ENCODE data around the gene METTL4.
"Not testable (repeated sequence)": the region's sequence is repeated elsewhere in the genome, so short reads cannot be mapped to it uniquely, and the experiment has no call there.

METTL4 gene

DNA sequence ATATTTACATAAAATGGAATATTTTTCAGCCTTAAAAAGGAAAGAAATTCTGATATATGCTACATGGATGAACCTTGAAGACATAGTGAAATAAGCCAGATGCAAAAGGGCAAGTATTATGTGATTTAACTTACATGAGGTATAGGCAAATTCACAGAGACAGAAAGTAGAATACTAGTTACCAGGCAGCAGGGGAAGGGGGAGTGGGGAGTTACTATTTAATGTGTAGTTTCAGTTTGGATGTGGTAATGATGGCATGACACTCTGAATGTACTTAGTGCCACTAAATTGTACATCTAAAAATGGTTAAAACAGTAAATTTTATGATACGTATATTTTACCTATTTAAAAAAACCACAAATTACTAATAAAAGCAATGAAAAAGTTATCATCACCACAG lies 12.1 kb downstream of the METTL4 start:
- DNase-seq: no peak

DNA sequence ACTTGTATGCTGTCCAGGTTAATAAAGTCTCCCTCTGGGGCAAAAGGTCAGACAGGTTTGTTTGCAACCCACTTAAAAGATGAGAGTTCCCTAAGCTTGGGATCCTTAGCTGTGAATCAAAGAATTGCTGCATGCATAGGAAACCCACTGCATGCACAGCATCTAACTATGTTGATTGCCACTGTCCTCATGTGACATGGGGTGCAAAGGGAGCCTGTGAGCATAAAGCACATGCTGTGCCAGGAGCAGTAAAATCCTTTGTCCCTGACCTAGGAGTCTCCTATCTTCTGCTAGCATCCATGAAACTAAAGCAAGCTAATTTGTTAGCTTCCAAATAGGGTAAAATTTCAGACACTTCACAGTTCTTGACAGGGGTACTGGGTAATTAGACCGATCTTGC lies 13.8 kb downstream of the METTL4 start:
- no peak for DNase-seq

DNA sequence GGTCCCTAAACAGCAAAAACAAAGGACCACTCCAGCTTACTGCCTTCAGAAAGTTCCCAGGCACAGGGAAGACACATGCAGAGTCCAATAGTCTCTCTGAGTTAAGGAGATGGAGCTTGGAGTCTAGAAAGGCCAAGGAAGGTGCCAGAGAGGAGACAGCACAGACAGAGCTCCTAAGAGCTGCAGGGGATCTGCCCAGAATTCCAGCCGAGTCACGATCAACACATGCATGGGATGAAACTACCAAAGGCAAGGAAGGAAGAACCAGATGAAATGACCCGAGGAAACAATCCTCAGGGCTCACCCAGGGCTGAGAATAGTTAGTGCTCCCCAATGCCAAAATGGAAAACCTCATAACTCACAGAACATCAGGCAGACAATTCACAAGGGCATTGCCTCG lies 15.4 kb downstream of the METTL4 start:
- no peak for DNase-seq

DNA sequence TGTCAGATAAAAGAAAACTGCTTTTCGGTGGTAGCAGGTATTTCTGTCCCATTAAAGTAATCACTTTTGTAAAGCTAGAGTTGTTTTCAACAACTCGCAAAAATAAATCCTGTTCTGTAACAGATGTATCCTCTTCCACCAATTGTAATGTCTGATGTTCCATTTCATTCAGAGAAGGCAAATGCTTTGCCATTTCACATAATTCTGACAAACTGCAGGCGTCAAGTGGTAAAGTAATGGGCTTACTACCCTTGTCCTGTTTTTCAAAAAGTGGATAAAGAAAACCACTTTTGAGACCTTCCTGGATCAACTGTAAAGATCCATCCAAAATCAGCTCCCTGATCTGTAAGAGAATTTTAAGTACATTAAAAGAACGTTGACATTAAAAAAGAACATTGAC lies 16.6 kb downstream of the METTL4 start:
- DNase-seq: no peak

DNA sequence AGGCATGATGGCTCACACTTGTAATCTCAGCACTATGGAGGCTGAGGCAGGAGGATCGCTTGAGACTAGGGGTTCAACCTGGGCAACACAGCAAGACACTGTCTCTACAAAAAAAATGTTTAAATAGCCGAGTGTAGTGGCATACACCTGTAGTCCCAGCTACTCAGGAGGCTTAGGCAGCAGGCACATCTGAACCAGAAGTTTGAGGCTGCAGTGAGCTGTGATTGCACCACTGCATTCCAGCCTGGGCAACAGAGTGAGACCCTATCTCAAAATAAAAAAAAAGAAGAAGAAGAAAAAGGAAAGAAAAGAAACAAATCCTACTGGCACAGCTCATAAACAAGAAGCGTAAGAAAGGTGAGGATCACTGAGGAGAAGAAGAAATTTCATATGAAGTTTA lies 19.9 kb downstream of the METTL4 start:
- DNase-seq: no peak

DNA sequence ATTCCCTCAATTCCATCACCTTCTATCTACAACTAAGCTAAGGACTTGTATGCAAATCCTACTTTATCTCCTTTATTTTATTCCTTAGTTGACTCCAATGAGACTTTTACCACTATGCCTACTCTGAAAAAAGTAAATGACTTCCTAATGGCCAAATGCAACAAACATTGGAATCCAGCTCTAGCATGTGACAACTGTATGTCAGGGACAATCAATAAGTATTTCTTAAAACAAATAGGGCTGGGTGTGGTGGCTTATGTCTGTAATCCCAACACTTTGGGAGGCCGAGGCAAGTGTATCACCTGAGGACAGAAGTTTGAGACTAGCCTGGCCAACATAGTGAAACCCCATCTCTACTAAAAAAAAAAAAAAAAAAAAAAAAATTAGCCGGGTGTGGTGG lies 21.8 kb downstream of the METTL4 start:
- DNase-seq: no peak

DNA sequence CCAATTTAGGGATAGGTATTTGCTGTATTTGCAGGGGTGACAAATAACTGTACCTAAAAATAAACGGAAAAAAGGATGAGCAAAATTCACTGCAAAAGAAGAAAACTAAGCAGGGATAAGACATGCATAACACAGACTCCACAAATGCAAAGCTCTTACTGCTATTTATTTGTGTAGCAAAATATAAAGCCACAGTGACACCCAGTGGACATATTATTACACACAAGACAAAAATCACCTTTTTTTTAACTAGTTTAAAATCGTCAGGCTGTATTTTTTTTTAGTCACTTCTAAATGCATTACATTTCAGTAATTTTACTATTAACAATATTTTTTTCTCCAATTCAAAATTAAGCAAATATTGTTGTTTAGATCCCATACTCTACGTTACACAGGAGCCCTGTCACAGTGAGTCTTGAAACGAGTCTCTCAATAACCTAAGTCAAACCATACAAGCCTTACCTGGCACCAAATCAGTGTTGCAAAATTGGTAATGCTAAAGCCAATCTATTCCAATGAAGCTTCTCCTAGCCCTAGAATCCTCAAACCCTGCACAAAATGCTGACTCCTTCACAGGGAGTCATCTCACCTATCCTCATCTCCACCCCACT lies 23.7 kb downstream of the METTL4 start:
- peak; percentile 13 to 55 for DNase-seq

DNA sequence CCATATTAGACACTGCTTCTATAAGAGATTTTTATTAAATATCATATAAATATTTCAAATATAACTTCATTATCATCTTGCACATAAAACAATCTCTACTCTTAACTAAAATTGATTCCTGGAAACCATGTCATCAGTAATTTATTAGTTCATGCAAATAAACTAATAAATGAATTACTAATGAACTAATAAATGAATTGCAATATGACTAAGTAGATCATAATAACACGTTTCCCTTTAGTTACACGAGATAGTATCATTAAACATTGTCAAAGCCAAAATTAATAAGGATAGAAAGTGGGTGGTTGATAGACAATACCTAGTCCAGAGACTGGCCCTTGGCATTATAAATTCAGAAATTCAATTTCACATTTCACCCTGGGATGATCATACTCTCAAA lies 26.1 kb downstream of the METTL4 start:
- no peak for DNase-seq

DNA sequence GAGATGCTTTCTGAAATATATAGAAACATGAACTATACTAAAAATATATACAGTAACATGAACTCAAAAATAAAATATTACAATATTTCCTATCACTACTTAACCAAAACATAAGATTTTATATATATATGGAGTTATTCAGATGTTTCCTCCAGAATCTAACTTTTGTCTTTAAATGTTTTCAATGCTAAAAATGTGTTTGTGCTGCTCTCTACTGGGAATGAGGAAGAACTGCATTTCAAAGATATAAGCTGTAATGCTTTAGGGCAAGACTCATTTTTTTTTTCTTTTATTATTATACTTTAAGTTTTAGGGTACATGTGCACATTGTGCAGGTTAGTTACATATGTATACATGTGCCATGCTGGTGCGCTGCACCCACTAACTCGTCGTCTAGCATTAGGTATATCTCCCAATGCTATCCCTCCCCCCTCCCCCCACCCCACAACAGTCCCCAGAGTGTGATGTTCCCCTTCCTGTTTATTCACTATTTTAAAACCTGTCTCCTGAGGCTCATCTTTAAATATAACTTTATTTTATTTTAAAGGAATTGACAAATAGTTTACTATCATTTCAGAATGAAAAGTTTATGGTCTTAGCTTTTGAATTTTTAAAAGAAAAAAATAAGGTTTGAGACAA lies 29.3 kb downstream of the METTL4 start:
- DNase-seq: peak; percentile 25 to 56

DNA sequence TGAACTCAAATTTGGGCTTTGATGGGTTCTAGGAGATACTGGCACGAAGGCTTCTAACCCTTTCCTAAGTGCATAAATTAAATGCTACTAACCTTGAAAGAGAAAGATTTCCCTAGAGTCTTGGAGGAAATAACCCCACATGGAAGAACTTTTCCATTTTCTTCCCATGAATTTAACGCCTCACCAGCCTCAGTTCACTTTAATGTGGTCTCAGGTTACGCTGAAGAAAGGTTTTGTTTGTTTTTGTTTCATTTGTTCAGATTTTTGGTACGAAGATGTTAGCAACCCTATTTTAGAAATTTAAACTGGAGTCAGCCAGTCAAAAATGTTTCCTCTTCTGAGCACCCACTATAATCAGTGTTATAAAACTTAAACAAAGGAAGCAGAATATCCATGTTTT lies 30.7 kb downstream of the METTL4 start:
- no peak for DNase-seq

DNA sequence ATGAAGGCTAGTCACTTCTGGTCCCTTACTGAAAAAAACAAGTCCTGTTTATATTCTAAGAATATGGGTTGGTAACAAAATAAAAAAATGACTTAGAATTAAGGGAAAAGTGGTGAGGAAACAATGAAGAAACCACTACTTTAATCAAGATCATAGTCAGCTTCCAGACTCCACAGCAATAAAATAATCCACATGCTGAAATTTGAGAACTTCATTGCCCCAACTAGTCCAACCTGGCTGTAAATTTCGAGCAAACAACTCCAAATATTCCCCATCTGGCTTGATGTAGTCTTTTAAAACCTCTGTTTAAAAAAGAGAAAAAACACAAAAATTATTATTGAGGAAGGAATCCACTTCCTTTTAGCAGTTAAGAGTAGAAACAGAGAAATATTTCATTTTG lies 32.5 kb downstream of the METTL4 start:
- no peak for DNase-seq

DNA sequence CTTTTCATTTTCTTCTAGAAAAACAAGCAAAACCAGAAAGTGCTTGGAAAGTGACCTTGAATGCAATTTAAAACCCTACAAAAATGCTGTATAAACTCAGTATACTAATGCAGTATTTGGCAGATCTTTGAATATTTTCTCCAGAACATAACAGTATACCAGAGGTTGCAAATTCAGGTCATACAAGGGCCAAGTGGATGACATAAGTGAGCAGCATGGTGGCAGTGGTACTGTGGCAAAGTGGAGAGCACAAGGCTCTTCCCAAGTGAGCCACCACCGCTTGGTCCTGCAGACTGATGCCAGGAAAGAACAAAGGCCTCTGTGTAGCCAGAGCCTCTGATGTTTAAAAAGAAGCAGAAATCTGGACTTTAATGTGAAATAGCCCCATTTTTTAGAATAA lies 33.1 kb downstream of the METTL4 start:
- no peak for DNase-seq

DNA sequence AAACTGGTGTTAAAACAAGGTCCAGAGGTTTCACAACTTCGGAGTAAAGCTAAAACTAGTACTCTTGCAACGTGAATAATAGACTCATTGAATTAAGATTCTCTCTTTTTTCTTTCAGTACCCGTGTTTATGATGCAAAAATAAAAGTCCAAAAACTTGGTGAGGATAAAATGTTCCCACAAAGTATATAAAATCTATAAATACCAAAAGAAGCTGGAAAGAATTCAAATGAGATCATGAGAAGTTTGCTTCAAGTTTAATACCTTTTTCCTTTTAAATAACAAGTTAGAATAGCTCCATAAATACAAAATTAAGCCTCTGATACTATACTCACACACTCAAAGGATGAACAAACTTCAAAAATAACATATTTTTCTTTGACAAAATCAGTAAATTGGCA lies 34.0 kb downstream of the METTL4 start:
- DNase-seq: no peak

DNA sequence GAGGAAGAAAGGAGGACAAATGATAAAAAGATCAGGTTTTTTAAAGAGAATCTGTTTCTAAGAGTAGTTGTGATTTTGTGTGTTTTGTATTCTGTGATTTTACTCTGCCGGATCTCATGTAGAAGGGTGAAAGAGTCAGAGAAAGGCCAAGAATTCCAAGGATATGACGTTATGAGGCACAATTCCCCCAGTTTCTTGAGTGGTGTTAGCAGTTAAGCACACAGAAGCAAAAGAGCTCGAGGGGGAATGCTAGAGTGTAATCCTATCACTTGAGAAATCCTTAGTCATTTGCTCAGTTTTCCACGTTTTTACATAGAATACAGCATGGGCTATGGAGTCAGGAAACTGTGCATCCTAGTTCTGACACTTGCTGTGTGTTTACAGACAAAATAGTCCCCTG lies 34.8 kb downstream of the METTL4 start:
- DNase-seq: no peak

DNA sequence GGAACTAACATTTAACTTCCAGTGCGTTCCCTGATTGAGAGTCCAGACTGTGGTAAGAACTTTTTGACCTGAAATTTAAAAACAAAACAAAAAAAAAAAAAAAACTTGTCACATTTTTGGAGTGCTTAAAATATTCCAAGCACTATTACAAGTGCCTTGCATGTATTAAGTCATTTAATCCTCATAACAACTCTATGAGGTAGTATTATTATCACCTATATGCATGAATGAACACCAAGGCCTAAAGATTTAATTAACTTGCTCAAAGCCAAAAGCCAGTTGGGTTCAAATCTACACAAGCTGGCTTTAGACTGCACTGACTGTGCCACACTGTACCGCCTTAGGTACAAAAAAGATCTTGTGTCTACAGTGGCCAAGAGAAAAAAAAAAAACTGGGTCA lies 35.2 kb downstream of the METTL4 start:
- no peak for DNase-seq

DNA sequence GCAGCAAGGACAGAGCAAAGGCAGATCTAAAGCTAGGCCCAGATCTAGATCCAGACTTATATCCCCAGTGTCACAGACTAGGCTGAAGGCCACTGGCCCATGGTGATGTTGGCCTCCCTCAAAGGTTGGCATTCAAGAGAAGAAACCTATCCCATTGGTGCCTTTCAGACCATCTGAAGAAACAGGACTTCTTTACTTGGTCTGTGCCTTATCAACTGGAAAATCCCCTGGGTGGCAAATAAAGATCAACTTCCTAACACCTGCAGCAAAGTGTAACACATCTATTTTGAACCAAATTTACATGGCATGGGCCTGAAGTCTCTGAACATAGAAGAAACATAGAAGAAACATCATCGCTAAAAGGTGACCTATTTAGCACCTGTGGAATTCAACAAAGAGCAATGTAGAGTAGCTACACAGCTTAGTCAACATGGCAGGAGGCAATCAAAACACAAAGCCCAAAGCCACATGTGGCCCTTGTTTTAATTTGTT lies 35.8 kb downstream of the METTL4 start:
- no peak for DNase-seq

DNA sequence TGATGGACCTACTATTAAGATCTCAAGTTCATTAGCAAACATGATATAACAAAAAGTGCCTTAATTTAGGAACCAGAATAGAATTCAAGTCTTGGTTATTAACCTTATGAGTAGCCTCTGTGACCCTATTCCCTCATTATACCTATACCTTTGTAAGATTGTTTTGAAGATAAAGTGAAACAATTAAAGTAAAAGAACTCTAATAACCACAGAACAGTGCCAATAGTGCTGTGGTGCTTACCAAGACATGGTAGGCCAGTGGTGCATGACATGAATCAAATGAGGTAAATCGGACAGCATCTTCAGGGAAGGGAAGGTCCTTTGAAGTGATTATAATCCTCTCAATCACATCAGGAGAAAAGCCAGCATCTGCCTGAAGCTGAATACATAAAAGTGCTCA lies 36.4 kb downstream of the METTL4 start:
- no peak for DNase-seq

DNA sequence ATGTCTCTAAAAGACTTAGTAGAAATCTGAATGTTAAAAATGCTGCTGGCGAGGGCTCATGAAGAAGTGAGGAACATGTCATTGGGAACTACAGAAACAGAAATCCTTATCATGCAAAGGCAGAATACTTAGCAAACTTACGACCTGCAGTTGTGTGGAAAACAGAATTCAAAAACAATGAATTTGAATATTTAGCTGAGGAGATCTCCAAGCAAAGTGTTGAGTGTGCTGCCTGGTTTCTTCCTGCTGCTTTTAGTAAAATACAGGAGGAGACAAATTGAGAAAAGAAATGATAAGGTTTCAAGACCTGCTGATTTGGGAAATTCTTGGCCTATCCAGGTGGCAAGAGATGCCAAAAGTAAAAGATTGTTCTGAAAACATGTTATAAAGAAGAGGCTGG lies 38.5 kb downstream of the METTL4 start:
- DNase-seq: no peak

DNA sequence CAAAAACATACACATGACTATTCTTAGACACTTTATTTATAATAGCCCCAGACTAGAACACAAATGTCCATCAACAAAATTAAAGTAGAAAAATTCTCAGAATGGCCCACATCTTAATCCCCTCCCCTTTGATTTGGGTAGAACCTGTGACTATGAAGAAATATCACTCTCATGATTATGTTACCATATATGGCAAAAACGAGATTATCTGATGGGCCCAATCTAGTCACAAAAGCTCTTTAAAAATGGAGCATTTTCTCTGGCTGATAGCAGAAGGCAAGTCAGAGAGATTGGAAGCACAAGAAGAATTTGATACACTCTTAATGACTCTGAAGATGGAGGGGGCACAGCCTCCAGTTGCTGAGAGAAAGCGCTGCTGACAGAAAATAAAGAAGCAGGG lies 39.6 kb downstream of the METTL4 start:
- DNase-seq: no peak

DNA sequence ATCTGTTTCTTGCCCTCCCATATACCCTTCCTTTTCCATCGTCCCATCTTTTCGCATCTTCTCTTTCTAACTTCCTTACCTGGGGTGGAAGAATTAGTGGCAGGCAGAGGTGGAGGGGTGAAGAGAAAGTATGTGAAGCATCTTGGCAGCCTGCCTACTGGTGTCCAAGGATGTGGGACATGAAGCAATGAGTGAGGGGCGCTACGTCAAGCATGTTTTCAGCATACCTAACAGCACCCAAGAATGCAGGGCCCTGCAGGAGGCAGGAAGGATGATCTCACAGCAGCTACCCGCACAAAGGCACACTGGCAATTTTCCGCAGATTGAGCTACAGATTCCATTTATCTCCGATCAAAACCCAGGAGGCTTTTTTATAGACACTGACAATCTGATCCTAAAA lies 42.2 kb downstream of the METTL4 start:
- no peak for DNase-seq

DNA sequence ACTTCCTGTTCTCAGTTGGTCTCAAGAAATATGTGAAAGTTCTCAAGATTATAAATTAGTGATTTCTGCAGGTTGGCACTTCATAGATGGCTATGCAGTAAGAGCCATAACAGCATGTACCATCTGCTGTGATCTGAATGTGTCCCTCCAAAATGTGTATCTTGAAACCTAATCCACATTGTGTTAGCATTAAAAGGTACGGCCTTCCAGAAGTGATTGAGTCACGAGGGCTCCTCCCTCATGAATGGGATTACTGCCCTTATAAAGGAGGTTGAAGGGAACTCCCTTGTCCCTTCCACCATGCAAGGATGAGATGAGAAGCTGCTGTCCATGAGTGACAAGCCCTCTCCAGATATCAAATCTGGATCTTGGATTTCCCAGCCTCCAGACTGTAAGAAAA lies 45.0 kb downstream of the METTL4 start:
- no peak for DNase-seq

DNA sequence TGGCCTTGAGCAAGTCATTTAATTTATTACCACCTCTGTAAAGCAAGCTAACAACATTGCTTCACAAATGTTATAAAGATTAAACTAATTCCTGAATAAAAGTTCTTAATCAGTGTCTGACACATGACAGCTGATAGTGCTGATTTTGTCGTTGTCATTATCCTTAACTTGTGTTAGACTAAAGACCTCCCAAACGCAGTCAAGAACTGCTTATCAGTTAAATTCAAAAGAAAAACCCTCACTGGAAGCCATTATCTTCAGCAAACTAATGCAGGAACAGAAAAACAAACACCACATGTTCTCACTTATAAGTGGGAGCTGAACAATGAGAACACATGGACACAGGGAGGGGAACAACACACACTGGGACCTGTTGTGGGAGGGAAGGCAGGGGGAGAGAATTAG lies 46.5 kb downstream of the METTL4 start:
- not testable (repeated sequence) for DNase-seq

DNA sequence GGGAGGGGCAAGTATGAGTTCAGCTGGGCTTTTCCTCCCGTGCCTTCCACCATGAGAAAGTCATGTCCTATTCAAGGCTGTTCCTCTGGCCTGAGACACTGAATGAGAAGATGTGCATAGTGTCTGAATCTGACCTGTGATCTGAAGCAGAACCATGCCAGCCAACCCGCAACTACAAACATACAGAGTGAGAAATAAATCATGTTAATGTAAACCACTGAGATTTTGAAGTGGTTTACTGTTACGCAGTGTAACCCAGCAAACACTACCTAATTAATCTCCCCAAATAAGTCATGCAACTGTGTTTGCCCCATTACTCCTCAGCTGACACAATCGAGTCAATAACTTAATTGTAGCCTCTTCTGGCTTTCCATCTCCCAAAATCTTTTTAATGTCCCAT lies 49.2 kb downstream of the METTL4 start:
- no peak for DNase-seq

DNA sequence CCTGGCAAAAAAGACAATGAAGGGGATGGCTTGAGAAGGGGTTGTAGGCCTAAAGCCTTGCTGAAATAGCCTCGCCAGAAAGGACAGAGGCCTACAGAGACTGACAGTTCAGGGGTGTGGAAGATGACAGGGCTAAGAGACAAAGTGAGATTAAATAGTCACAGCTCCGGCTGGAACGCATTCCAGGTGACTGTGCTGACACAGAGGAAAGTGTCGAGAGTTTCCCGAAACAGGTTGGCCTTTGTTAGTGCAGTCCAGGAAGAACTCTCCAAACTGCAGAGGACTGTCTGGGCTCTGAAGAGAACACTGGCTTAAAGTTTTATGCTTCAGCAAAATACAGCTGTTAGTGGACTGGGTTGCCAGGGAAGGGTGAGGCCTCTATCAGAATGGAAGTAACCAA lies 52.8 kb downstream of the METTL4 start:
- DNase-seq: no peak

Measured in inflammatory macrophage treated with lipopolysaccharide for 1 hour (primary cell).